SK-N-MC (cell line): ENCODE data around the gene DLG2.

ENCODE experiments used
- EZH2 ChIP-seq: fragments of 200-600 bp; sonication (generic); IDR thresholded peaks from one replicate; pipeline ENCODE4 v1.6.1; 2017; ENCODE audit warnings: antibody characterized with exemption
- FOXP2 ChIP-seq: optimal IDR thresholded peaks from 2 replicates; pipeline ENCODE3; 2011; ENCODE audit warnings: mild to moderate bottlenecking, moderate library complexity; ENCODE audit not compliant: insufficient read depth; ENCODE audit errors: extremely low read length, control extremely low read depth
- POLR2AphosphoS5 ChIP-seq: IDR thresholded peaks from 2 replicates; pipeline ENCODE4 v1.6.1; 2012; ENCODE audit warnings: mild to moderate bottlenecking, low read depth, low read length, borderline replicate concordance

DNA sequence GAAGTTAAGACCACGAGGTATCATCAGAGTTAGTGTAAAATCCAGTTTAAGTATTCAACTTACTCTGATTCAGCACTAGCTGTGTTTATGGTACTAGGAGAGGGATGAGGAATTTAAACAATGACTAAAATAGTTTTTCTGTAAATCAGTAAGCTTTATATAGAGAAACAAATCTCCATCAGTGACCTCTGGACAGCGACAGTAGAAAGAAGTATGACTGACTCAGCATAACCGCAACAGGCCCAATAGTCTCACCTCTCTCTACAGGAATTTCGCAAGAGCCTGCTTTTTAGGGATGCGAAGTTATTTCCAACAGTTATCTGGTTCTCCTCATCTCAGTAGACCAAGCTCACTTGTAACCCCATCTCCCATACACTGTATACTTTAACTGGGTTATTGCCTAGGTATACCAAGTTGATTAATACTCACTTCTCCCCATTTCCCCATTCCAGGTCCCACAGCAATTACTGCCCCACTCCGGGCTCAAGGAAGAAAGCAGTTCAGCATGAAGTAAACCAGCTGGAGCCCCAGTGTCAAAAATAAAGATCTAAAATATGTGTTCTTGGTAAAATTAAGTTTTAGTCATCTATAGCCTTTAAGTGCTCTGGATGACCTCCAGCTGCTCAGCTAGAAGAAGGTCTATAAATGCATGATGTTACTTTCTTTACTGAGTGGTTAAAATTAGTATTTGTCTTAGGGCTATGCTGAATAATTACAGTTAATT, 1570.3 kb downstream of the DLG2 start:
- TF ChIP-seq POLR2AphosphoS5 (no peak), EZH2 (no peak), FOXP2 (no peak)
